Amniotic epithelial cell (primary cell): ENCODE measurements around the gene FAM168A.
"Not testable (repeated sequence)": the region's sequence is repeated elsewhere in the genome, so short reads cannot be mapped to it uniquely, and the experiment has no call there.

Experiments
- DNase-seq: peaks from one replicate; pipeline ENCODE4 v3.0.0-alpha.2; 2010; ENCODE audit warnings: low read depth

FAM168A gene

GRCh38 chr11:73519266-73519665, 78.6 kb downstream of the FAM168A start:
- DNase-seq = no peak

DNA sequence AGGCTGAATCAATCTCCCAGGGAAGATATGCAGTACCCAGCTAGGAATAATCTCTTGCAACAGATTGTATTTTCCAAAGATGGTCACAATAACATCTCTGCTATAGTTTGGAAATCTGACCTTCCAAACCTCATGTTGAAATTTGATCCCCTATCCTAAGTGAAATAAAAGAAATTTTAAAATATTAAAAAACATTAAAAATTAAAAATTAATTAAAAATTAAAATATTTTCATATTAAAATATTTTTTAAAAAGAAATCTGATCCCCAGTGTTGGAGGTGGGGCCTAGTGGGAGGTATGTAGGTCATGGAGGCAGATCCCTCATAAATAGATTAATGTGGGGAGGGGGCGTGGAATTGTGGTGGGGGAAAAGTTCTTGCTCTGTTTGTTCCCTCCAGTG, 79.7 kb downstream of the FAM168A start:
- DNase-seq = no peak

DNA sequence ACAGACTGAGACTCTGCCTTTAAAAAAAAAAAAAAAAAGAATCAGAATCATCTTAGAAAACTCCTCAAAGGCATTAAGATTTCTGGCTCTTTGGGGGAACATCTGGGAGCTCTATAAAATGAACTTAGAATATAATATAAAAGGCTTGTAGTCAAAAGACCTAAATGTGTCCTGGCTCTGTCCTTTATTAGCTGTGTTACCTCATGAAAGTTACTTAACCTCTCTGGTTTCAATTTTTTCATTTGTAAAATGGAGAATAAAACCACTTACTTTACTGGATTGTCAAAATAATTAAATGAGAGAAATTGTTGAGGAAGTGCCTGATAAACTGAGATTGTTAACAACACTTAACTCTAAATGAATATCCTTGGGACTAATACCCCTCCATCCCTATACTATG, 81.8 kb downstream of the FAM168A start:
- DNase-seq = no peak

DNA sequence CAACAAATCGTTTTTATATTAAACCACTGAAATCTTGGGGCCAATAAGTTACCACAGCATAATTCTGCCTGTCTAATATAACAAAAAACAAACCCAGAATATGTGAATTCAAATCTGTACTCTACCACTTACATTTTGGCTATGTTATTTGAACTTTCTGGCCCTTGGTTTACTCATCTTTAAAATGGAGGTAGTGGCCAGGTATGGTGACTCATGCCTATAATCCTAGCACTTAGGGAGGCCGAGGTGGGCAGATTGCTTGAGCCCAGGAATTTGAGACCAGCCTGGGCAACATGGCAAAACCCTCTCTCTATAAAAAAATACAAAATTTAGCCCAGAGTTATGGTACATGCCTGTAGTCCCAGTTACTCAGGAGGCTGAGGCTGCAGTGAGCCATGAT, 84.2 kb downstream of the FAM168A start:
- DNase-seq = no peak

GRCh38 chr11:73510877-73511276, 87.0 kb downstream of the FAM168A start:
- no peak for DNase-seq

GRCh38 chr11:73510106-73510505, 87.8 kb downstream of the FAM168A start:
- no peak for DNase-seq

GRCh38 chr11:73509188-73509587, 88.7 kb downstream of the FAM168A start:
- DNase-seq = no peak

DNA sequence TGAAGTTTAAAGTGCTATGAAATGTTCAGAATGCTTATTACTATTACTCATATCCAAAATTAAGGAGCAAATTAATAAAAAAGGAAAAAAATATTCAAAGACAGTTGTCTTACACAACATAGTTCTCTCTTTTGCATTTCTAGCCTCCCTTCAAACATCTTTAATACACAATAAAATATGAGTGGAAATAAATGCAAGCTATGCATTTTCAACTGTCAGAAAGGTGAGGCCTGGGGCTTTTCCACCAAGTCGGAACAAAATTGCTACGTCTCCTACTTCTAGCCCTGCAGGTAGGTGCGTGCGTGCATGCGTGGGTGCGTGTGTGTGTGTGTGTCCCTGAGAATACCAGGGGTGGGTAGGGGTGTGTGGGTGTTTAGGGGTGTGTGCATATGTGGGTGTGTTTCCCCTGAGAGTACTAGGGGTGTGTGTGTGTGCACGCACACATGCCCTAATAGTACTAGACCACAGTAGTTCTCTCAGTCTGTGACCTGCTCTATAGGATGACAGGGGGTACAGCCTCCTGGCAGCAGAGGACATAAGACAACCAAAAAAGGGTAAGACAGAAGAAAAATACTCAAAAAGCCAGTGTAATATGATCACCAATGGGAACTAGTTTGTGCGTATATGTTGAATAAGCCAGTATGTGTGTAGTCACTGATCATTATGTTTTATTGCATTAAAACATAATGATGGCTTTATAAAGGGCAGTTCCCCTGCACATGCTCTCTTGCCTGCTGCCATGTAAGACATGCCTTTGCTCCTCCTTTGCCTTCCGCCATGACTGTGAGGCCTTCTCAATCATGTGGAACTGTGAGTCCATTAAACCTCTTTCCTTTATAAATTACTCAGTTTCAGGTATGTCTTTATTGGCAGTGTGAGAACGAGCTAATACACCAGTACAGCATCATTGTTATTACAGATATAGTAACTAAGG, 89.4 kb downstream of the FAM168A start:
- DNase-seq = no peak

DNA sequence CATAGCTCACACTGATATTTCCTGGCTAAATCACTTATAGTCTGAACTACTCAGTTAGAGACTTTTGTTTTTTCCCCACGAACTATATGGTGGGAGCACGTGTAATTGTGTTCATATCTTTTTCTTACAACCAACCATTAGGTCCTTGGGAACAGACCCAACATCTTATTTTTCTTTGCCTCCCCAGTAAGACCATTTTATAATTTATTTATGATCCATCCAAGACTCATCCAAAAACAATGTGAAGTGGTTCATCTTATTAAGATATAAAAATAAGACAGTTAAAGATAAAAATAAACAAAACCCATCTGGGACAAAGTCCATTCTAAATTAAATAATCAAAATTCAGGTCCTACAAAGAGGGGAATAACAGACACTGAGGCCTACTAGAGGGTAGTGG, 90.8 kb downstream of the FAM168A start:
- no peak for DNase-seq

DNA sequence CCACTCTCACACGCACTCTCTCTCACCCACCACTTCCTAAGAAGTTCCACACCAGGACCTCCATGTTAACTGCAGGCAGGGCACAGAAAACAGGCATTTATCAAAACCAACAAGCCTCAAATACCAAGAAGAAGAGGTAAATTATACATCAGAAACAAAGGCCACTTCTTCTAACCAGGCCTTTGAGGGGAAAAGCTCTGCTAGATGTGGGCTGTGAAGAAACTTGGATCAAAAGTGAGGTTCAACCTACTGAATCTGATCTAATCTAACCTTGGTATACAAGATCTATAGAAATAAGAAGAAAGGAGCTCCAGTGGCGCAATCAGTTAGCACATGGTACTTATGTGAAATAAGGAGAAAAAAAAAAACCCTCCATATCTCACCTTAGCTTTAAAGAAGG, 91.9 kb downstream of the FAM168A start:
- no peak for DNase-seq

DNA sequence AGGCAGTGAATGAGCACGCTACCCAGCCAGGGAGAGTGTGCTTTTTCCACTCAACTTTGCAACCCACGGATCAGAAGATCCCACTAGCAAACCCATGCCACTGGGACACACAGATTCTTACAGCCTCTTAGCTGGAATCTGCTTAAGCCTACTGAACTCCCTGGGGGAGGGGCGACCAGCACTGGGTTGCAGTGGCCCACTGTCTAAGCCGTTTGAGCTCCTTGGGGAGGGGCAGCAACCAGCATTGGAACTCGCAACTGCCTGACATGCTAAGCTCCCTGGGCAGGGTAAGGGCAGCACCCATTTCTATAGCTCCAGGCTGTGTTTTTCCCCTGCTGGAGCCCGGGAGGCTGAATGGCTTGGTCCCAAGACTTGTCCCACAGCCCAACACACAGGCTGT, 99.6 kb downstream of the FAM168A start:
- DNase-seq = no peak

GRCh38 chr11:73496134-73496533, 101.8 kb downstream of the FAM168A start:
- DNase-seq = no peak

DNA sequence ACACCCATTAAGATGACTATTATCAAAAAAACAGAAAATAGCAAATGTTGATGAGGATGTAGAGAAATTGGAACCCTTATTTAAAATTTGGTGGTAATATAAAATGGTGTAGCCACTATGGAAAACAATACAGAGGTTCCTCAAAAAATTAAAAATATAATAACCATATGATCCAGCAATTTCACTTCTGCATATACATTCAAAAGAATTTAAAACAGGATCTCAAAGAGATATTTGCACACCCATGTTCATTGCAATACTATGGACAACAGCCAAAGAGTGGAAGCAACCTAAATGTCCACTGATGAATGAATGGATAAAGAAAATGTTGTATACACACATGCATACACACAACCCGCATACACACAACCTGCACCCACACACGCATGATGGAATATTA, 102.2 kb downstream of the FAM168A start:
- DNase-seq = no peak

- peak; percentile 17 for DNase-seq
These were observed 103.8 kb downstream of the FAM168A start for GRCh38 chr11:73493956-73494598.

- DNase-seq = no peak
These were observed 116.3 kb downstream of the FAM168A start for GRCh38 chr11:73481626-73482025.

DNA sequence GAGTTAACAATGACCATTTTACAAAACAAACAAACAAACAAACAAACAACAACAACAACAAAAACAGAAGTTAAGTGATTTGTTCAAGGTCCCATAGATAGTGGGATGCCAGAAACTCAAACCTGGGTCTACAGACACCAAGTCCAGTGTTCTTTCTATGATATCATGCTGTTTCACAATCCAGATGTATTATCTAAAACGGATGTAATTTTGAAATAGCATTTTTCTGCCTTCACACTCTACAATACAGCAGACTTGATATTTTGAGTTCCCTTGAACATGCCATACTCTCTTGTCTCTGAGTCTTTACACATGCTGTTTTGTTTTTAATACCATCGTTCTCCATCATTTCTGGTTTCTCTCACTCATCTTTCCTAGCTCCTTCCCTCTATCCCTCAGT, 117.2 kb downstream of the FAM168A start:
- DNase-seq = peak; percentile 86

DNA sequence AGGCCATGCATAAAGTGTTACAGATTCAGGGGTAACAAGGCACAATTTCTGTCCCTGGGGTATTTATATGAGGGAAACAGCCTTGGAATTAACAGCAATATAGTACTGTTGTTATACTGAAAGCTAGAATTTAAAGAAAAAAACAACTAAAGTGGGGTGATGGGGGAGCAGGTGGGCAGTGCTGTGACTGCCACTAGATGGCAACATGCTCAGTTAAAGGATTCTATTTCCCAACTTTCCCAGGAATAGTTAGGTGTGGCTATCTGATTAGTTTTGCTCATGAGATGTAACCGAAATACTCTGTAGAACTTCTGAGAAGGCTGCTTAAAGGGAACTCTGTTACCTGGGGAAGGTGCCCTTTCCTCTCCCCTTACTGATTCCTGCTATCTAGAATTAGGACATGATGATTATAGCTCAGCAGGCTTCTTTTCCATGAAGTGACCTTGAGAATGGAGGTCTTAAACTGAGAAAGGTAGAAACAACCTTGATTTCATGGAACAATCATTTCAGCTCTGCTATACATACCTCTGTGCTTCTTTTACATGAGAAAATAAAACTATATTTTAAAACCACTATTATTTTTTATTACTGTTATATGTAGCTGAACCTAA, 119.1 kb downstream of the FAM168A start:
- DNase-seq = peak; percentile 56

DNA sequence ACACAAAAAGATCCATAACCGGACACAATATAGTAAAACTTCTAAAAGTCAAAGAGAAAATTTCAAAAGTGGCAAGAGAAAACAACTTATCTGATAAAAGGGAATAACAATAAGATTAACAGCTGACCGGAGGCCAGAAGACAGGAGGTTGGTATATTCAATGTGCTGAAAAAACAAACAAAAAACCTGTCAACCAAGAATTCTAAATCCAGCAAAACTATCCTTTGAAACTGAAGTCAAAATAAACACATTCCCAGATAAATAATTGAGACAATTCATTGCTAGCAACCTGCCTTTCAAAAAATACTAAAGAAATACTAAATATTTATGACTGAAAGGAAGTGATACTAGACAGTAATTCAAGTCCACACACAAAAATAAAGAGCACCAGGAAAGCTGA, 120.4 kb downstream of the FAM168A start:
- no peak for DNase-seq

- no peak for DNase-seq
These were observed 122.3 kb downstream of the FAM168A start for GRCh38 chr11:73475549-73476095.

DNA sequence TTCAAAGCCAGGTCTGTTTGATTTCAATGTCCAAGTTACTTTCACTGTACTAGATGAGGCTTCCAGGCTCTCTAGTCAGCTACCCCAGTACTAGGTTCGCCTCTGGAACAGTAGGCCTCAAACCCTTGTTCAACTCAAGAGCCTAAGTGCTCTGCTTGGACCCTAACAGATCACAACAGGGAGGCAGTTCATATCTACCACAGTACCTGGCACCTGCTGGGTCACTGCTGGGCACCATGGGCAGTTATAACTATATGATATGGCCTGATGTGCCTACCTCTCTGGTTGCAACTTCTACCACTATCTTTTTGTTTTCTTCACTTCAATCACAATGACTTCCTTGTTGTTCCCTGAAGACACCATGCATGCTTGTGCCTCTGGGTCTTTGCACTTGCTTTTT, 124.7 kb downstream of the FAM168A start:
- no peak for DNase-seq

- not testable (repeated sequence) for DNase-seq
These were observed 127.8 kb downstream of the FAM168A start for GRCh38 chr11:73470036-73470612.

GRCh38 chr11:73469401-73469800, 128.5 kb downstream of the FAM168A start:
- peak; percentile 47 for DNase-seq
